HG03558 (cell line): ENCODE data around the gene PGAP3.
"Not testable (repeated sequence)": the region's sequence is repeated elsewhere in the genome, so short reads cannot be mapped to it uniquely, and the experiment has no call there.

Experiments used
- ATAC-seq: cut with Tn5 transposase; IDR thresholded peaks from one replicate; pipeline ENCODE4 v1.9.1; 2021; ENCODE audit warnings: moderate number of reproducible peaks; ENCODE audit not compliant: unreplicated experiment; ENCODE audit errors: extremely low read depth

The PGAP3 gene

GRCh38 chr17:39699818-39700147, 11.9 kb upstream of the PGAP3 start, which contains the start of gene ERBB2:
Gene ERBB2, plus strand, starts transcription at chr17:39700064. Its CDS starts 175 bp downstream, at chr17:39700239.
- no peak for ATAC-seq

GRCh38 chr17:39699157-39699817, 11.4 kb upstream of the PGAP3 start:
- not testable (repeated sequence) for ATAC-seq

GRCh38 chr17:39697961-39698360, 10.1 kb upstream of the PGAP3 start:
- ATAC-seq, result no peak

GRCh38 chr17:39696731-39697130, 8.9 kb upstream of the PGAP3 start:
- no peak for ATAC-seq

- ATAC-seq, result no peak
These were observed 7.2 kb upstream of the PGAP3 start for GRCh38 chr17:39695089-39695474.

GRCh38 chr17:39694593-39694992, 6.7 kb upstream of the PGAP3 start:
- ATAC-seq, result no peak

GRCh38 chr17:39688945-39689344, 1.1 kb upstream of the PGAP3 start:
- ATAC-seq, result no peak

- no peak for ATAC-seq
These were observed 598 bp upstream of the PGAP3 start for GRCh38 chr17:39688475-39688835.

- ATAC-seq, result no peak
These were observed 734 bp downstream of the PGAP3 start for GRCh38 chr17:39687101-39687545.

- no peak for ATAC-seq
These were observed 3.3 kb downstream of the PGAP3 start for GRCh38 chr17:39684369-39685192.

- no peak for ATAC-seq
These were observed 4.4 kb downstream of the PGAP3 start for GRCh38 chr17:39683295-39683939.

GRCh38 chr17:39679521-39680192, 8.2 kb downstream of the PGAP3 start:
- ATAC-seq, result no peak

- no peak for ATAC-seq
These were observed 9.3 kb downstream of the PGAP3 start for GRCh38 chr17:39678340-39679116.

GRCh38 chr17:39677542-39678339, 10.1 kb downstream of the PGAP3 start:
- ATAC-seq, result no peak

GRCh38 chr17:39677072-39677471, 10.8 kb downstream of the PGAP3 start:
- no peak for ATAC-seq

GRCh38 chr17:39676198-39676819, 11.5 kb downstream of the PGAP3 start:
- no peak for ATAC-seq

- no peak for ATAC-seq
These were observed 12.3 kb downstream of the PGAP3 start for GRCh38 chr17:39675390-39676082.

GRCh38 chr17:39674702-39675389, 13.0 kb downstream of the PGAP3 start:
- ATAC-seq, result no peak
